IMR-90 (cell line): ENCODE results near the gene SNTG2. TPM values are rescaled to one million over a fixed set of nuclear protein-coding genes. Genes with fewer than 3 reads are reported as not detected.
"Not testable (repeated sequence)": the region's sequence is repeated elsewhere in the genome, so short reads cannot be mapped to it uniquely, and the experiment has no call there.

Experiments
- ATAC-seq: fragments of 200-7000 bp; cut with Tn5 transposase; 2 replicates; pipeline ENCODE4 v1.9.1; 2020; ENCODE audit warnings: low read depth, mild to moderate bottlenecking, moderate library complexity
- BruUV-seq: library from RNA; stranded (reverse); fragments of 400-500 nt; replicated peaks from 2 replicates; lab custom pipeline; 2021; lab: Mats Ljungman, UMichigan
- CTCF ChIA-PET: fragments of 300-600 bp; formaldehyde crosslinking; extraction: SDS; loops from one replicate; lab custom pipeline; 2021; ENCODE audit warnings: antibody characterized with exemption; lab: Yijun Ruan, JAX
- POLR2A ChIA-PET: fragments of 300-600 bp; sonication (Branson Sonifier 250); formaldehyde crosslinking; loops from one replicate; lab custom pipeline; 2022; ENCODE audit warnings: antibody characterized with exemption; ENCODE audit not compliant: unreplicated experiment; lab: Charles Lee
- DNase-seq: peaks from one replicate; pipeline ENCODE4 v3.0.0; 2013
- H2AFZ ChIP-seq: replicated peaks from 2 replicates; pipeline ENCODE3; 2013; ENCODE audit warnings: low read length, mild to moderate bottlenecking; ENCODE audit not compliant: poor library complexity
- H2AK5ac ChIP-seq: 2 replicates; pipeline ENCODE4 v1.6.1; 2013; ENCODE audit warnings: low read depth, low read length, inconsistent platforms
- H2AK9ac ChIP-seq: replicated peaks from 2 replicates; pipeline ENCODE3; 2013; ENCODE audit warnings: mild to moderate bottlenecking, low read depth, low read length, moderate library complexity; ENCODE audit not compliant: poor library complexity
- H2BK120ac ChIP-seq: 2 replicates; pipeline ENCODE4 v1.6.1; 2013; ENCODE audit warnings: low read depth, low read length, inconsistent platforms
- H2BK15ac ChIP-seq: 3 replicates; pipeline ENCODE4 v1.6.1; 2013; ENCODE audit warnings: low read depth, low read length, inconsistent platforms
- H2BK20ac ChIP-seq: 2 replicates; pipeline ENCODE4 v1.6.1; 2013; ENCODE audit warnings: low read depth, mild to moderate bottlenecking, inconsistent platforms, low read length, moderate library complexity
- H2BK5ac ChIP-seq: 2 replicates; pipeline ENCODE4 v1.6.1; 2013; ENCODE audit warnings: mild to moderate bottlenecking, low read depth, low read length, inconsistent platforms; ENCODE audit not compliant: poor library complexity, severe bottlenecking
- H3K14ac ChIP-seq: replicated peaks from 2 replicates; pipeline ENCODE4 v1.6.1; 2013; ENCODE audit warnings: low read depth, low read length, inconsistent platforms
- H3K18ac ChIP-seq: 2 replicates; pipeline ENCODE4 v1.6.1; 2013; ENCODE audit warnings: low read depth, low read length, control low read depth
- H3K23ac ChIP-seq: 2 replicates; pipeline ENCODE4 v1.6.1; 2013; ENCODE audit warnings: low read depth, low read length, inconsistent platforms
- H3K27ac ChIP-seq: 2 replicates; pipeline ENCODE4 v1.5.1; 2013; ENCODE audit warnings: mild to moderate bottlenecking, control low read depth, low read length; ENCODE audit not compliant: insufficient read depth
- H3K27me3 ChIP-seq: 2 replicates; pipeline ENCODE4 v1.6.1; 2013; ENCODE audit warnings: low read length; ENCODE audit not compliant: control insufficient read depth, insufficient read depth
- H3K36me3 ChIP-seq: 2 replicates; pipeline ENCODE4 v1.6.1; 2013; ENCODE audit warnings: low read length, mixed read lengths; ENCODE audit not compliant: control insufficient read depth, insufficient read depth
- H3K4ac ChIP-seq: 2 replicates; pipeline ENCODE4 v1.6.1; 2013; ENCODE audit warnings: low read depth, low read length, inconsistent platforms
- H3K4me1 ChIP-seq: 2 replicates; pipeline ENCODE4 v1.6.1; 2013; ENCODE audit warnings: low read length, mixed read lengths; ENCODE audit not compliant: control insufficient read depth, insufficient read depth
- H3K4me2 ChIP-seq: 2 replicates; pipeline ENCODE4 v1.6.1; 2013; ENCODE audit warnings: low read depth, mild to moderate bottlenecking, control low read depth, low read length, moderate library complexity
- H3K4me3 ChIP-seq: 2 replicates; pipeline ENCODE4 v1.5.1; 2013; ENCODE audit warnings: low read depth, mild to moderate bottlenecking, control low read depth, low read length, moderate library complexity; ENCODE audit not compliant: insufficient read depth
- H3K56ac ChIP-seq: 2 replicates; pipeline ENCODE4 v1.6.1; 2013; ENCODE audit warnings: low read length, inconsistent platforms; ENCODE audit not compliant: insufficient read depth; ENCODE audit errors: extremely low read depth
- H3K79me1 ChIP-seq, 2 experiments: 2 replicates each; pipeline ENCODE4 v1.6.1; 2013; ENCODE audit warnings: low read length in 2 of 2, inconsistent platforms in 1 of 2, low read depth in 1 of 2
- H3K9ac ChIP-seq: 2 replicates; pipeline ENCODE4 v1.6.1; 2013; ENCODE audit warnings: low read depth, low read length, control low read depth
- H3K9me1 ChIP-seq: 2 replicates; pipeline ENCODE4 v1.6.1; 2013; ENCODE audit warnings: low read length, inconsistent platforms; ENCODE audit not compliant: insufficient read depth
- H3K9me3 ChIP-seq: 2 replicates; pipeline ENCODE4 v1.6.1; 2013; ENCODE audit warnings: low read length; ENCODE audit not compliant: control insufficient read depth, insufficient read depth
- H4K20me1 ChIP-seq: 2 replicates; pipeline ENCODE4 v1.6.1; 2013; ENCODE audit warnings: low read length, inconsistent platforms; ENCODE audit not compliant: insufficient read depth
- H4K5ac ChIP-seq: 2 replicates; pipeline ENCODE4 v1.6.1; 2013; ENCODE audit warnings: mild to moderate bottlenecking, low read depth, low read length, control low read depth
- H4K8ac ChIP-seq, 2 experiments: 2 replicates each; pipeline ENCODE4 v1.6.1; 2013; ENCODE audit warnings: low read depth in 2 of 2, low read length in 2 of 2, control low read depth in 1 of 2, inconsistent platforms in 1 of 2
- H4K91ac ChIP-seq: 2 replicates; pipeline ENCODE4 v1.6.1; 2013; ENCODE audit warnings: low read depth, low read length, inconsistent platforms; ENCODE audit not compliant: insufficient read depth
- FOS ChIP-seq: fragments of 150-350 bp; IDR thresholded peaks from 2 replicates; pipeline ENCODE4 v1.6.1; 2016; ENCODE audit warnings: low read depth, low read length
- WGBS, 2 experiments: methylation state at CpG; one replicate each; pipeline versions ENCODE4 v1.1.5 to v1.1.7; 2013; ENCODE audit warnings: missing lambda C conversion rate in 2 of 2; ENCODE audit not compliant: insufficient read length in 1 of 2; ENCODE audit errors: extremely low coverage in 2 of 2; 5-methylcytosine and 5-hydroxymethylcytosine counted together
- dilution Hi-C: fragments of 300-500 bp; cut with HindIII; formaldehyde crosslinking; loops from one replicate; pipeline ENCODE4 v1.14.3; 2018; ENCODE audit warnings: low sequenced_read_pairs; ENCODE audit not compliant: unreplicated experiment
- in situ Hi-C: fragments of 300-500 bp; cut with MboI; formaldehyde crosslinking; loops from 3 replicates; pipeline ENCODE4 v1.14.3; 2019; ENCODE audit warnings: low sequenced_read_pairs, inconsistent platforms, mixed read lengths
- intact Hi-C: fragments of 100-400 bp; cut with micrococcal nuclease; formaldehyde crosslinking; loops from 2 replicates; pipeline ENCODE4 v1.10.0; 2022
- polyA plus RNA-seq, 3 experiments: library from polyadenylated mRNA; depleted of rRNA; stranded (reverse); fragments of >200 nt; gene quantifications; 2 replicates each; pipeline ENCODE4 v1.2.3, GENCODE V29; 2012; ENCODE audit warnings: low replicate concordance in 1 of 3
- total RNA-seq: library from RNA; depleted of rRNA; stranded (reverse); fragments of >200 nt; gene quantifications from 2 replicates; pipeline ENCODE4 v1.2.3, GENCODE V29; 2012

SNTG2 gene
- total and polyA plus RNA-seq, 2 of the 4 experiments (the other 2 are of a cell fraction) = under 0.01 to 0.17 TPM

DNA sequence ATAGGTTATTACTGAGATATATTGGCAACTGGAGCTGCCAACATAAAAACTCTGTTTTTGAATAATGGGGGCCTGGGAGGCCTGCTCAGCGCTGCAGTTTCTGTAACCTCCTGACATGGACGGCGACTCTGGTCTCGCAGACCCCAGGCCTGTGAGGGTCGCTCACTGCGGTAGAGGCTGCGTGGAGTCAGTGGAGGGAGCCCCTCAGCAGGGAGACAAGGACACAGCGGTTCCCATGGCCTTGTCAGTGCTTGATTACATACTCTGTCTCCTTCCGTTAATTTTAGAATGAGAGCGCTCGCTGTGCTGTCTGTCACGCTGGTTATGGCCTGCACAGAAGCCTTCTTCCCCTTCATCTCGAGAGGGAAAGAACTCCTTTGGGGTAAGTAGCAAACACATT, 463.5 kb downstream of the SNTG2 start:
- CTCF ChIA-PET = no interaction called here
- Histone ChIP-seq H3K14ac (no peak overlapping the region), H3K79me1 (no peaks in the 10 kb centered on the region), H4K8ac (no peak overlapping the region), H3K27ac (no peak overlapping the region), H3K36me3 (no peaks in the 10 kb centered on the region), H2BK20ac (no peak overlapping the region), H3K4me3 (no peak overlapping the region), H3K18ac (no peak overlapping the region), H2BK120ac (no peak overlapping the region), H3K27me3 (no peaks in the 10 kb centered on the region), H3K4ac (no peak overlapping the region), H3K9me3 (peaks cover 22% of the 10 kb centered on the region), H3K56ac (no peak overlapping the region), H3K23ac (no peak overlapping the region), H2BK5ac (no peak overlapping the region), H3K4me2 (no peak overlapping the region), H2AFZ (no peak overlapping the region), H4K20me1 (no peaks in the 10 kb centered on the region), H4K91ac (no peak overlapping the region), H2BK15ac (no peak overlapping the region), H4K5ac (no peak overlapping the region), H3K9me1 (no peaks in the 10 kb centered on the region), H2AK5ac (no peak overlapping the region), H2AK9ac (no peak overlapping the region), H3K4me1 (no peaks in the 10 kb centered on the region), H3K9ac (no peak overlapping the region)
- 46% methylated on average over 11 of the region's 13 CpGs; no CpG with 5 or more reads in 1 of the 2 experiments for WGBS, 2 experiments
- ATAC-seq = no peak
- TF ChIP-seq FOS = no peak
- dilution Hi-C loops (no loop called here), intact Hi-C loops (no loop called here), in situ Hi-C loops (no loop called here)
- no TSS peak for BruUV-seq
- no peak for DNase-seq
- POLR2A ChIA-PET = no interaction called here

DNA sequence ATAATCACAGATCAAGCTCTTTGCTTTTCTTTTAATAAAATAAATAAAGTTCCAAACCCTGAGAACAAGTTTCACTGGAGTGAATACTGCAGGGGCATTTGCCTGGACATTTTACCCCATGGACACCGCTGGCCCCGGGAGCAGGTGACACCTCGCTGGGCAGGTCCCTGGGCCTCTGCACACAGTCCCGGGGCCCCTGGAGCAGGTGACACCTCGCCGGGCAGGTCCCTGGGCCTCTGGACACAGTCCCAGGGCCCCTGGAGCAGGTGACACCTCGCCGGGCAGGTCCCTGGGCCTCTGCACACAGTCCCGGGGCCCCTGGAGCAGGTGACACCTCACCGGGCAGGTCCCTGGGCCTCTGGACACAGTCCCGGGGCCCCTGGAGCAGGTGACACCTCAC, 464.3 kb downstream of the SNTG2 start:
- CTCF ChIA-PET, H2BK15ac ChIP-seq, H4K20me1 ChIP-seq, H3K4me2 ChIP-seq, H3K14ac ChIP-seq, H2AK5ac ChIP-seq, BruUV-seq, H3K27me3 ChIP-seq, H3K4ac ChIP-seq, H3K56ac ChIP-seq, H3K18ac ChIP-seq, intact Hi-C loops, H2BK5ac ChIP-seq, H3K36me3 ChIP-seq, H2AK9ac ChIP-seq, H3K23ac ChIP-seq, H2BK120ac ChIP-seq, H3K4me1 ChIP-seq, H3K79me1 ChIP-seq, H3K9ac ChIP-seq, H2AFZ ChIP-seq, H3K9me1 ChIP-seq, H2BK20ac ChIP-seq, POLR2A ChIA-PET, dilution Hi-C loops, H4K91ac ChIP-seq, in situ Hi-C loops, H4K5ac ChIP-seq, H3K27ac ChIP-seq, H4K8ac ChIP-seq, DNase-seq, H3K4me3 ChIP-seq, ATAC-seq: not testable (repeated sequence)
- peaks cover 27% of the 10 kb centered on the region for H3K9me3 ChIP-seq
- WGBS, 2 experiments = 28% methylated on average over 3 of the region's 11 CpGs; no CpG with 5 or more reads in 1 of the 2 experiments
